OCI-LY3 (cell line): Measurements from ENCODE around the gene CHERP.

ENCODE experiments used
- H2AFZ ChIP-seq: fragments of 200-600, 300-600 bp; shearing (Covaris generic); 2 replicates; pipeline ENCODE4 v1.6.0; 2014; ENCODE audit warnings: antibody characterized with exemption, low read depth, low read length
- H3K27ac ChIP-seq: fragments of 200-600, 300-600 bp; sonication (generic); 2 replicates; pipeline ENCODE4 v1.5.1; 2014; ENCODE audit warnings: mild to moderate bottlenecking, low read length, moderate library complexity, mixed read lengths
- H3K27me3 ChIP-seq: fragments of 200-600, 300-600 bp; sonication (generic); 2 replicates; pipeline ENCODE4 v1.6.1; 2014; ENCODE audit warnings: low read depth, low read length, mixed read lengths
- H3K36me3 ChIP-seq: fragments of 200-600, 300-600 bp; sonication (generic); replicated peaks from 2 replicates; pipeline ENCODE3; 2014; ENCODE audit warnings: low read depth, low read length, mixed read lengths
- H3K4me1 ChIP-seq: fragments of 300-600, 200-600 bp; sonication (generic); 2 replicates; pipeline ENCODE4 v1.6.1; 2014; ENCODE audit warnings: low read length, mixed read lengths
- H3K4me2 ChIP-seq: fragments of 200-600, 300-600 bp; sonication (generic); 2 replicates; pipeline ENCODE4 v1.6.1; 2014; ENCODE audit warnings: low read length, mixed read lengths
- H3K4me3 ChIP-seq: fragments of 300-600, 200-600 bp; sonication (generic); 2 replicates; pipeline ENCODE4 v1.5.1; 2014; ENCODE audit warnings: antibody characterized with exemption, mild to moderate bottlenecking, low read length, moderate library complexity
- H3K79me2 ChIP-seq: fragments of 300-600, 200-600 bp; shearing (Covaris generic); 2 replicates; pipeline ENCODE4 v1.6.1; 2014; ENCODE audit warnings: mild to moderate bottlenecking, low read length, mixed read lengths
- H3K9ac ChIP-seq: fragments of 300-600, 200-600 bp; shearing (Covaris generic); 2 replicates; pipeline ENCODE4 v1.6.0; 2014; ENCODE audit warnings: mild to moderate bottlenecking, low read length, moderate library complexity
- H3K9me3 ChIP-seq: fragments of 200-600, 300-600 bp; shearing (Covaris generic); 2 replicates; pipeline ENCODE4 v1.6.1; 2014; ENCODE audit warnings: low read length, mixed read lengths; ENCODE audit not compliant: insufficient read depth
- H4K20me1 ChIP-seq: fragments of 200-600, 300-600 bp; sonication (generic); 2 replicates; pipeline ENCODE4 v1.6.1; 2016; ENCODE audit warnings: low read length, mixed read lengths; ENCODE audit not compliant: insufficient read depth
- EZH2phosphoT487 ChIP-seq: fragments of 200-600 bp; shearing (Covaris generic); IDR thresholded peaks from 2 replicates; pipeline ENCODE4 v1.6.1; 2018; ENCODE audit warnings: antibody characterized with exemption, mixed run types, low read depth
- TF ChIP-seq, protein P1 (sequence below): fragments of 200-600, 300-600 bp; sonication (generic); IDR thresholded peaks from 2 replicates; pipeline ENCODE4 v1.5.1; 2014; ENCODE audit warnings: antibody characterized with exemption, low read length, low read depth

The CHERP gene

DNA sequence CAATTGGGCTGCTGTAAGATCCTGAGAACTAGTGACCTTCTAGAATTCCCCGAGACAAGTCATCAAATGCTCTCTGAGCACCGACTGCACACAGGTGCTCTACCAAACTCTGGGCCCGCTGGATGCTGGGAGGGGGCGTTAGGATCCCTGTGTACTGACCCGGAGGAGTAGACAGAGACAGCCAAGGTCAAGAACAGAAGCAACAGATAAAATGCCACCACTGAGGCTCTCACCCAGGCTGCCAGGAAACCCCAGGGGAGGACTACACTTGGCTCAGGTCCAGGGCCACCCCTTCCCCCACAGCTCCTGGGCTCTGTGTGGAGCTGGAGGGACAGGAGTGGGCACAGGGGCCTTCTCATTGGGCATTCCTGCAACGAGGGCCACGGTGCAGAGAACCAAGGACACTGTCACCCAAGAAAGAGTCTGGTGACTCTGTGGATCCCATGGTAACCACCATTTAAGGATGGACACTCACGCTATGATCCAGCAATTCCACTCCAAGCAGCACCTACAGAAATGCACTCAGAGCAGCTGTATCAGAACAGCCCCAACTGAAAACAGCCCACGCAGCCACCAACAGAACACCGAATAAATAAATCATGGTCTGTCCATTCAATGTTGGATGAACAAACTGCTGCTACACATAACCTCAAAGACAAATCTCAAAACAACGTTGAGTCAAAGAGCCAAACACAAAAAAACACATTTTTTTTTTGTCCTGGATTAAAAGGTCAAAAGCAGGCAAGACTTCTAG is 46.8 kb upstream of the CHERP start:
- Histone ChIP-seq H3K9me3 (no peaks in the 10 kb centered on the region), H3K4me2 (peak overlapping the region; percentile 92), H3K79me2 (peaks cover 97% of the 10 kb centered on the region), H3K4me3 (peak overlapping the region; percentile 79), H4K20me1 (peaks cover 26% of the 10 kb centered on the region), H2AFZ (no peak overlapping the region), H3K27me3 (no peaks in the 10 kb centered on the region), H3K36me3 (peaks cover 14% of the 10 kb centered on the region), H3K4me1 (peaks cover 78% of the 10 kb centered on the region), H3K27ac (peak overlapping the region; percentile 93), H3K9ac (peak overlapping the region; percentile 97)
- TF ChIP-seq, protein P1, sequence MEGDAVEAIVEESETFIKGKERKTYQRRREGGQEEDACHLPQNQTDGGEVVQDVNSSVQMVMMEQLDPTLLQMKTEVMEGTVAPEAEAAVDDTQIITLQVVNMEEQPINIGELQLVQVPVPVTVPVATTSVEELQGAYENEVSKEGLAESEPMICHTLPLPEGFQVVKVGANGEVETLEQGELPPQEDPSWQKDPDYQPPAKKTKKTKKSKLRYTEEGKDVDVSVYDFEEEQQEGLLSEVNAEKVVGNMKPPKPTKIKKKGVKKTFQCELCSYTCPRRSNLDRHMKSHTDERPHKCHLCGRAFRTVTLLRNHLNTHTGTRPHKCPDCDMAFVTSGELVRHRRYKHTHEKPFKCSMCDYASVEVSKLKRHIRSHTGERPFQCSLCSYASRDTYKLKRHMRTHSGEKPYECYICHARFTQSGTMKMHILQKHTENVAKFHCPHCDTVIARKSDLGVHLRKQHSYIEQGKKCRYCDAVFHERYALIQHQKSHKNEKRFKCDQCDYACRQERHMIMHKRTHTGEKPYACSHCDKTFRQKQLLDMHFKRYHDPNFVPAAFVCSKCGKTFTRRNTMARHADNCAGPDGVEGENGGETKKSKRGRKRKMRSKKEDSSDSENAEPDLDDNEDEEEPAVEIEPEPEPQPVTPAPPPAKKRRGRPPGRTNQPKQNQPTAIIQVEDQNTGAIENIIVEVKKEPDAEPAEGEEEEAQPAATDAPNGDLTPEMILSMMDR = no peak
- TF ChIP-seq EZH2phosphoT487 = no peak

DNA sequence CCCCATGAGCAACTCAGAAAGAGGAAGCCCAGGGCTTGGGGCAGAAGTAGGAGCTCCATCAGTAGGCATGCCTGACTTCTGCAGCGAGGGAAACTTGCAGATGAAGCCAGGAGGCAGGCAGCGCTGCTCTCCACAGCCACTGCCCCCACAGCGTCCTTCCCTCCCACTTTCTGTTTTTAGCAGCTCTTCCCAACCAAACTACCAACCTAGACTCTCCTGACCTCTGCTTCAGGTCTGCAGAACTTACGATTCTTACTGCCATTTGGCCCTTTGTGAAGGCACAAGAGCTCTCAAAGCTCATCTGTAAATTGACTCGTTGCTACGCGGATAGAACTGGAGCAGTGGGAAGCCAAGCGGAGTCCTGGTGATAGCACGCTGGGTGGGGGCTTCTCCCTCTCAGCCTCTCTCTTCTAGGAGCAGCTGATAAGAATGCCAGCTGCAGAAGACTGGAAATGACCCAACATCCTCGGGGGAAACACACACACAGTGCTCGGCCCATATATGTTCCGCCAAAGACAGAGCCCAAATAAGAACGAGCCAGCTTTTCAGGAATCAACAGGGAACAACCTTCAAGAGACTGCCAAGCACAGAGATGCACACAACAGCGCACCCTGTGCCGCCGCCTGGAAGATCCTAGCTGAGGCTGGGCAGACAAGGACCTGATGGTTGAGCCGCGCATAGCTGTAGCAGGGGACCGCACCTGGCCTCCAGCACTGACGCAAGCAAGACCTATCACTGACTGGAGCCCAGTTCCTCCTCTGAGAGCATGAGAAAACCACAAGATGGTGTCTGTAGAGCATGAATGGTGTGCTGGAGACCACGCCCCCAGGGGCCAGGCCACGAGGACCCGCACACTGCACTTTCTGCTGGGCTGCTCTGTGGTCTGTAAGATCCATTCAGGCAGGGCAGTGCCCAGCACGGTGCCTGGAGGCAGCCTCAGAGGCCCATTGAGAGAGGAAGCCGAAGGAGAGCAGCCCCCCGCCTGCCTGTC is 45.9 kb upstream of the CHERP start:
- peak overlapping the region; percentile 97 for H3K9ac ChIP-seq

DNA sequence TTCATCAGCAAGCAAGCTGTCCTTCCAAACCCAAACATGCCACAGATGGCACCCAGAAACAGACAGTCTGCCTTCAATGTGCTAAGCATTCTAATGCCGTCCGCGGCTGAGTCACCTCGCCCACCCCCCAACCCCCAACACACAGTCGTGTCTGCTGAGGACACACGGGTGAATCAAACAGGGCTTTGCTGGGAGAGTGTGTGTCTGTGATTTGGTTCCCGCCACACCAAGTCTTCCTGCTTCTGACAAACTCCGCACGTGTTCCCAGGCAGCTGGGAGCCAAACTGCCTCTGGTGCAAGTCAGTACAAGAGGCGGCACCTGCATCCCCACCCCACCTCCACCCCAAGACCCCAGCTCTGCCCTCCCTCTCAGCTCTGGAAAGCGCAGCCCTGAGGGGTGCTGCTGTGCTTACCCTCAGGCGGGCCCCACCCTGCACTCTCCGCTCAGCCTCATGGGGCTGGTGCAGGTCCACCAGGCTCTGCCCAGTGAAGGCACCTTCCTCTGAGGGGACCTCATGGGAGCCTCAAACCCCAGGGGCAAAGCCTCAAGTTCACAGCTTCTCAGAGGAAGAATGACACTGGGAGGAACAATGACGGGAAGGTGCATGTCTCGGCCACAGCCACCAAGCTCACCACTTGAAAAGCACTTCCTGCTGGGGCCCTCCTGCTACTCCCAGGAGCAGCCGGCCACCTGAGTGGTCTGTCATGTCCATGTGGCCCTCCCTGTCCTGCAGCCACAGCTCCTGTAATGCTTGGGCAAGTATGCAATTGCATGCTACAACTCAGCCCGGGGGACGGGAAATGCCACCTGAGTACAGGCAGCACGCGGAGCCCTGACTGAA is 45.0 kb upstream of the CHERP start:
- H3K4me2 ChIP-seq = peak overlapping the region; percentile 92
- peaks cover 8% of the 10 kb centered on the region; the same call in 1 of the 2 replicates for H4K20me1 ChIP-seq
- peak overlapping the region; percentile 79 for H3K4me3 ChIP-seq
- no peaks in the 10 kb centered on the region for H3K9me3 ChIP-seq
- H2AFZ ChIP-seq = no peak overlapping the region
- TF ChIP-seq, protein P1 = no peak
- no peak for TF ChIP-seq EZH2phosphoT487
- H3K27ac ChIP-seq = peak overlapping the region; percentile 93
- H3K79me2 ChIP-seq = peaks cover 97% of the 10 kb centered on the region
- peak overlapping the region; percentile 97 for H3K9ac ChIP-seq
- peaks cover 18% of the 10 kb centered on the region for H3K36me3 ChIP-seq
- H3K4me1 ChIP-seq = peaks cover 85% of the 10 kb centered on the region
- H3K27me3 ChIP-seq = no peaks in the 10 kb centered on the region

More for the DNA sequence above, 45.9 kb upstream of the CHERP start:
- TF ChIP-seq, protein P1 = peak; percentile 36
- TF ChIP-seq EZH2phosphoT487 = no peak
- Histone ChIP-seq H4K20me1 (peaks cover 17% of the 10 kb centered on the region; the same call in 1 of the 2 replicates), H3K4me3 (peak overlapping the region; percentile 79), H3K9me3 (no peaks in the 10 kb centered on the region), H2AFZ (no peak overlapping the region), H3K36me3 (peaks cover 18% of the 10 kb centered on the region), H3K4me1 (peaks cover 78% of the 10 kb centered on the region), H3K27me3 (no peaks in the 10 kb centered on the region), H3K4me2 (peak overlapping the region; percentile 92), H3K27ac (peak overlapping the region; percentile 93), H3K79me2 (peaks cover 97% of the 10 kb centered on the region)
